ENCODE results near the gene PQBP1.
A peak's percentile ranks its signal among the peaks of the same experiment; 100 is the strongest.
"Not testable (repeated sequence)": the region's sequence is repeated elsewhere in the genome, so short reads cannot be mapped to it uniquely, and the experiment has no call there.

The PQBP1 gene, protein sequence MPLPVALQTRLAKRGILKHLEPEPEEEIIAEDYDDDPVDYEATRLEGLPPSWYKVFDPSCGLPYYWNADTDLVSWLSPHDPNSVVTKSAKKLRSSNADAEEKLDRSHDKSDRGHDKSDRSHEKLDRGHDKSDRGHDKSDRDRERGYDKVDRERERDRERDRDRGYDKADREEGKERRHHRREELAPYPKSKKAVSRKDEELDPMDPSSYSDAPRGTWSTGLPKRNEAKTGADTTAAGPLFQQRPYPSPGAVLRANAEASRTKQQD

DNA sequence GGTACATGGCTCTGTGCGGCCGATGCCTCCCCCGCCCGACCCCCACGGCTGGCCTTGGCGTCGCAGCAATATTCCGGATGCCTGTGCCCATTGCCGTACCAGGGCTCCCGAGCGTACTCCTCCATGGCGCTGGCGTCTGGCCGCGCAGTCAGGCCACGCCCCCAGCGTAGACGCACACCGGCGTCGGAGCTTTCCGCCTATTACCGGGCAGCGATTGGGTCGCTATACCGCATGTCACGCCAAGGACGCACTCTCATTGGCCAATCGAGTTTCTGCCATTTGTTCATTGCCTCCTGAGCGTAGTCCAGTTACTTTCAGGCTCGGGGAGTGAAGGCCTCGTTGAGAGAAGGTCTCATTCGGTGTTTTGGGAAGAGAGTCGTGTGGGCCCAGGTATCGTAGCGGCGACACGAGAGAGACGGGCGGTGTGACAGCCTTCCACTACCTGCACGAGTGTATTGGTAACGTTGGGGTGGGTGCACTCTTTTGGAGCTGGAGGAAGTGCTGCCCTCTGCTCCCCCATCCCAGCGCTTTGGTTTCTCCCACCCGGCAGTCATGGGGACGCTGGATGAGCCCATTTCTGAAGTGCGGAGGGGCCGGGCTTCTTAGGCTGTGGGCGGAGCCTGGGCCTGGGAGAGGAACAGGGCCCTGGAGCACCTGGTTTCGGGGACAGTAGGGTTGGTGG is at the start of gene PQBP1, which contains the start of gene TIMM17B:
TSS of gene PQBP1 (plus strand) at position 306 of the 682 bp plus-strand sequence. CDS start 580 bp downstream, outside the sequence.
TSS of gene TIMM17B (minus strand) at position 144 of the 682 bp plus-strand sequence. CDS start at position 125, 19 bp downstream.
- peak; percentile 62 to 72 (median 67) for DNase-seq (ENCODE audit: low read depth in 3 of 3, low spot score in 1 of 3)

DNA sequence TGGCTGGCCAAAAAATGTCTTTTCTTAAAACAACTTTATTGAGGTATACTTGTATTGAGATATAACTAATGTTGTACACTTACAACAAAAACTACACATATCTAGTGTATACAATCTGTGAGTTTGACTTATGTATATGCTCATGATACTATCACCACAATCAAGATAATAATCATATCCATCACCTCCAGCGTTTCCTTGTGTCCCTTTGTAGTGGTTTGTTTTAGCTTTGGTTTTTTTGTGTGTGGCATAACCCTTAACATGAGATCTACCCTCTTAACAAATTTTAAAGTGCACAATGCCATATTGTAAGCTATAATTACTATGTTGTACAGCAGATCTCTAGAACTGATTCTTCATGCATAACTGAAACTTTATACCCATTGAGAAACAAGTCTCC is 48.9 kb upstream of the PQBP1 start:
- DNase-seq (ENCODE audit: low read depth in 3 of 3, low spot score in 1 of 3), result no peak

DNA sequence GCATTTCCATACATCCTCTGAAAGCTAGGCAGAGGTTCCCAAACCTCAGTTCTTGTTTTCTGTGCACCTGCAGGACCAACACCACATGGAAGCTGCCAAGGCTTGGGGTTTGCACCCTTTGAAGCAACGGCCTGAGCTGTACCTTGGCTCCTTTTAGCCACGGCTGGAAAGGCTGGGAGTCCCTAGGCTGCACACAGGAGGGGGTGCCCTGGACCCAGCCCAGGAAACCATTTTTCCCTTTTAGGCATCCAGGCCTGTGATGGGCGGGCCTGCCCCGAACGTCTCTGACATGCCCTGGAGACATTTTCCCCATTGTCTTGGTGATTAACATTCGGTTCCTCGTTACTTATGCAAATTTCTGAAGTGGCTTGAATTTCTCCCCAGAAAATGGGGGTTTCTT is 44.9 kb upstream of the PQBP1 start:
- DNase-seq (ENCODE audit: low read depth in 3 of 3, low spot score in 1 of 3), result no peak

DNA sequence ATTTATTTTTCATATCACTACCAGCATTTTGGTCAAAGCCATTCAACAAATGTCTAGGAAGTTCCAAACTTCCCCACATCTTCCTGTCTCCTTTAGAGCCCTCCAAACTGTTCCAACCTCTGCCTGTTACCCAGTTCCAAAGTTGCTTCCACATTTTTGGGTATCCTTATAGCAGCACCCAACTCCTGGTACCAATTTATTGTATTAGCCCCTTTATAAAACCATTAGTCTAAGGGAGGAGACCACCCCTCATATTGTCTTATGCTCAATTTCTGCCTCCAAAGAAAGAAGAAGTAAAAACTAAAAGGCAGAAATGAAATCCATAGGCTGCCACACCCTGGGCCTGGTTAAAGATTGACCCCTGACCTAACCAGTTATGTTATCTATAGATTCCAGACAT is 44.2 kb upstream of the PQBP1 start:
- DNase-seq (ENCODE audit: low read depth in 3 of 3, low spot score in 1 of 3), result not testable (repeated sequence)

DNA sequence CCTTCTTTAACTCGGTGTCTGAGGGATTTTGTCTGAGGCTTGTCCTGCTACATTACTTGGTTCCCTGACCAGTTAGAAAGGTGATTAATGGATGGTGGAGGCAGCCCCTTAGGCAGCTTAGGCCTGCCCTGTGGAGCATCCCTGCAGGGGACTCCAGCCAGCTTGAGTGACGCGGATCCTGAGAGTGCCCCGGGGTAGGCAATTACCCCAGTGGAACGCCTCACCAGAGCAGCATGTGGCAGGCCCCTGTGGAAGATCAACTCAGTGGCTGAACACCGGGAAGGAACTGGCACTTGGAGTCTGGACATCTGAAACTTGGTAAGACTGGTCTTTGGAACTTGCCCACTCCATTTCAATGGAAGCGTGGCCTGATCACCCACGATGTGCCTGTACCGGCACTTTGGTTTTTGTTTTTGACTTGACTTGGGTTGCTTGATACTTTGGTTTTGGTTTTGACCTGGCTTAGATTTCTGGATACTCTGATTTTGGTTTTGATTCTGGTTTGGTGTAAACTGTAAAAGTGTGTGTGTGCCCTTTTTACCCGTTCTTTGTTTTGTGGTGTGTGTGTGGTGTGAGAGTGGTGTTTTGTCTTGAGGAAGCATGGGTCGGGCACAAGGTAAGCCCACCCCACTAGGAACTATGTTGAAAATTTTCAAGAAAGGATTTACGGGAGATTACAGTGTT is 43.5 kb upstream of the PQBP1 start:
- not testable (repeated sequence) for DNase-seq (ENCODE audit: low read depth in 3 of 3, low spot score in 1 of 3)

DNA sequence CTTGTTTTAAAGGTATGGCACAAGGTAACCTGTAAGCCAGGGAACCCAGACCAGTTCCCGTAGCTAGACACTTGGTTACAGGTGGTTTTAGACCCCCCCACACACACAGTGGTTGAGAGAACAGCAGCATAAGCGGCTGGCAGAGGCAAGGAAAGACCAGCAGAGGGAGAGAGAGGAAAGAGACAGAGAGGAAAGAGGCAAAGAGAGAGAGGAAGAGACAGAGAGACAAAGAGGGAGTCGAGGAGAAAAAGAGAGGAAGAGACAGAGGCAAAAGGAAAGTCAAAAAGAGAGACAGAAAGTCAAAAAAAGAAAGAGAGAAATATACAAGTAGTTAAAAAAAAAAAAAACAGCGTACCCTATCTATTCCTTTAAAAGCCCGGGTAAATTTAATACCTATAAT is 42.8 kb upstream of the PQBP1 start:
- no peak for DNase-seq (ENCODE audit: low read depth in 3 of 3, low spot score in 1 of 3)

DNA sequence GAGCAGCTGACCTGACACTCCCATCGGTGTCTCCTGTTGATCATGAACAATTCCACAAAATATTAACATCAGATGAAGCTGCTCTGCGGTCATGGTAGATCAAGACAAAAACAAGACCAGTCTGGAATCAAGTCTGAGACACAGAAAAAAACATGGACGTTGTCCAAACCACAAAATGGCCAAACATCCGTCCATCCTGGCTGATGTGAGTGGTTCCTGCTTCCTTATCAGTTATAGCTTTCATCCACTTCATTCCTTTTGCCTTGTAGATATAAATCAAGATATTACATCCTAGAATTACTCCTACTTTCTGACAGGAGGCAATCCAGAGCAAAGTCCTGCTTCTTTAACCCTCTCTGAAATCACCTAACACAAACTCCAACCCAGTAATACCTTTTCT is 33.5 kb upstream of the PQBP1 start:
- no peak for DNase-seq (ENCODE audit: low read depth in 3 of 3, low spot score in 1 of 3)

DNA sequence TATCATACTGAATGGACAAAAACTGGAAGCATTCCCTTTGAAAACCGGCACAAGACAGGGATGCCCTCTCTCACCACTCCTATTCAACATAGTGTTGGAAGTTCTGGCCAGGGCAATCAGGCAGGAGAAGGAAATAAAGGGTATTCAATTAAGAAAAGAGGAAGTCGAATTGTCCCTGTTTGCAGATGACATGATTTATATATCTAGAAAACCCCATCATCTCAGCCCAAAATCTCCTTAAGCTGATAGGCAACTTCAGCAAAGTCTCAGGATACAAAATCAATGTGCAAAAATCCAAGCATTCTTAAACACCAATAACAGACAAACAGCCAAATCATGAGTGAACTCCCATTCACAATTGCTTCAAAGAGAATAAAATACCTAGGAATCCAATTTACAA is 25.7 kb upstream of the PQBP1 start:
- DNase-seq (ENCODE audit: low read depth in 3 of 3, low spot score in 1 of 3), result not testable (repeated sequence)

DNA sequence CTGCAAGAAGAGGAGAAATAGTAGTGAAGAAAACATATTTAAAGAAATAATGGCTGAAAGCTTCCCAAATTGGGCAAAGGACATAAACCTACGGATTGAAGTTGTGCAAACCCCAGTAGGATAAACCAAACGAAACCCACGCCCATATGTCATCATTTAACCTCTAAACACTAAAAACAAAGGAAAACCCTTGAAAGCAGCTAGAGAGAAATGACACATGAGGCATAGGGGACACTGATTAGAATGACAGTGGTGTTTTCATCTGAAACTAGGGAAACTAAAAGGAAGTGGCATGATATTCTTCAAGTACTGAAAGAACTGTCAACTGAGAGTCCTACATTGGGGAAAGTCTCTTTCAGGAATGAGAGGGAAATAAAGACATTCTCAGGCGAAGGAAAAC is 20.8 kb upstream of the PQBP1 start:
- not testable (repeated sequence) for DNase-seq (ENCODE audit: low read depth in 3 of 3, low spot score in 1 of 3)

DNA sequence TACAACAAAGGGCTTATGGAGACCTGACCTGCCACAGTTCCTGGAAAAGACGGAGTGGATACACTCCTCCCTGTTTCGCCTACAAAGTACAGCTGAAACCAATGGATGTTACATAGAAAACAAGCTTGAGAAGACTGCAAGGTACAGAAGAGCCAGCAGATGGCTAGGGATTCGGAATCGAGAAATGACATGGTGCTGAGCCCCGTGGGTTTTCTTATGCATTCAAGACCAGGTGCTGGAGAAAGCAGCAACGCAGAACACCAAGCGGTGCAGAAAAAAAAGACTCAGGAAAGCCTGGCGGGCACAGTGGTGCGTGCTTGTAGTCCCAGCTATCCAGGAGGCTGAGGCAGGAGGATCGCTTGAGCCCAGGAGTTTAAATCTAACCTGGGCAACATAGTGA is 14.0 kb upstream of the PQBP1 start:
- no peak for DNase-seq (ENCODE audit: low read depth in 3 of 3, low spot score in 1 of 3)

DNA sequence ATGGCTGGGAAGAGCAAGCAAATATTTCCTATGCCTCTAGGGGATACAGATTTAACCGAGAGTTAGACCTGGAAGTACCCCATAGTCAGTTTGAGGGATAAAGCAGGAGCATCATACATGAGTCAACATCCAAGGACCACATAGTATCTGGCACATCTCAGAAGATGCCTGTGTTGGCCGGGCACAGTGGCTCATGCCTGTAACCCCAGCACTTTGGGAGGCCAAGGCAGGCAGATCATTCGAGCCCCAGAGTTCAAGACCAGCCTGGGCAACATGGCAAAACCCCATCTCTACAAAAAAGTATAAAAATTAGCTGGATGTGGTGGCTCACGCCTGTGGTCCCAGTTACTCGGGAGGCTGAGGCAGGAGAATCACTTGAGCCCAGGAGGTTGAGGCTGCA is 11.1 kb upstream of the PQBP1 start:
- not testable (repeated sequence) for DNase-seq (ENCODE audit: low read depth in 3 of 3, low spot score in 1 of 3)

DNA sequence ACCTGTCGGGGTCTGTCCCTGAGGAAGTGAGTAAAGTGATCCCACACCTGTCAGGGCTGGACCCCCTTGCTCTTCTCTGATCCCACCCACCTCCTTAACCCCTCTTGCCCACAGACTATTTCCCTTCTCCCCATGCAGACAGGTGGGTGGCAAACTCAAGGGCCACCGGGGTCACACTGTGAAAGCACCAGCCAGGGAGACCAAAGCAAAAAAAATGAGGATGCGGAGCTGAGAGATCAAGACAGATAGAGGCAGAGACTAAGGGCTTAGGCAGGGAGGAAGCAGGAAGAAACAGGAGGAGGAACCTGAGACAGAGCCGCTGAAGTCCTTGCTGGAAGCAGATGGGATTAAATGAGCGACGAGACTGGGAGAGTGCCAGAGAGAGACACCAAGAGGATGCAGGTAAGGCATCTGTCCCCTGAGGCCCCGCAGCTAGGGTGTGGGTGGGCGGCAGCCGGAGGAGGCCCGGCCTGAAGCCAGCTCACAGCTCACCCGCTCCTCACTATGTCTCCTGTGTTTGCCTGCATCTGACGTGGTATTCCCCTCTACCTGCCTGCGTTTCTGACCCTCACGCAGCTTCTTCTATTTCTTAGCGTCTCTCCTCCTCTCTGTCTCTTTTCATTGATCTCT is 7.3 kb upstream of the PQBP1 start:
- DNase-seq (ENCODE audit: low read depth in 3 of 3, low spot score in 1 of 3), result no peak

DNA sequence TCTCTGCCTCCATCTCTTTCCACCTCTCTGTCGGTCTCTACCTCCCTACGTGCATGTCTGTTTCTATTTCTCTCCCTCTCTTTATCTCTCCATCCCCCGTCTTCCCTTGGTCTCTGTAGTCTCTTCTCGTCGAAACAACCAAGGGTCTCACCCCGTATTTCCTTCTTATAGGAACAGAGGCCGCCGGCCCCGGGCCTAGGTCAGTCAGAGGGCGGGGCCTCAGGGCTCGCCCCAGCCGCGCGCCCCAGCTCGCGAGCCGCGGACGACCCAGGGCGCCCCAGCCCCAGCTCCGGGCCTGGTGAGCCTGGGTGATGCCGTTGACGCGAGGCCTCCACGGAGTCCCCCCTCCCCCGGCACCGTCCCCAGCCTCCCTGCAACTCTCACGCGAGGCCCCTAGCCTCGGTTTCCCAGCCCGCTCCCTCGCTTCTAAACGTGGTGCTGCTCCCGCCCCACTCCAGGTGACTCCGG is 6.8 kb upstream of the PQBP1 start:
- no peak for DNase-seq (ENCODE audit: low read depth in 3 of 3, low spot score in 1 of 3)

DNA sequence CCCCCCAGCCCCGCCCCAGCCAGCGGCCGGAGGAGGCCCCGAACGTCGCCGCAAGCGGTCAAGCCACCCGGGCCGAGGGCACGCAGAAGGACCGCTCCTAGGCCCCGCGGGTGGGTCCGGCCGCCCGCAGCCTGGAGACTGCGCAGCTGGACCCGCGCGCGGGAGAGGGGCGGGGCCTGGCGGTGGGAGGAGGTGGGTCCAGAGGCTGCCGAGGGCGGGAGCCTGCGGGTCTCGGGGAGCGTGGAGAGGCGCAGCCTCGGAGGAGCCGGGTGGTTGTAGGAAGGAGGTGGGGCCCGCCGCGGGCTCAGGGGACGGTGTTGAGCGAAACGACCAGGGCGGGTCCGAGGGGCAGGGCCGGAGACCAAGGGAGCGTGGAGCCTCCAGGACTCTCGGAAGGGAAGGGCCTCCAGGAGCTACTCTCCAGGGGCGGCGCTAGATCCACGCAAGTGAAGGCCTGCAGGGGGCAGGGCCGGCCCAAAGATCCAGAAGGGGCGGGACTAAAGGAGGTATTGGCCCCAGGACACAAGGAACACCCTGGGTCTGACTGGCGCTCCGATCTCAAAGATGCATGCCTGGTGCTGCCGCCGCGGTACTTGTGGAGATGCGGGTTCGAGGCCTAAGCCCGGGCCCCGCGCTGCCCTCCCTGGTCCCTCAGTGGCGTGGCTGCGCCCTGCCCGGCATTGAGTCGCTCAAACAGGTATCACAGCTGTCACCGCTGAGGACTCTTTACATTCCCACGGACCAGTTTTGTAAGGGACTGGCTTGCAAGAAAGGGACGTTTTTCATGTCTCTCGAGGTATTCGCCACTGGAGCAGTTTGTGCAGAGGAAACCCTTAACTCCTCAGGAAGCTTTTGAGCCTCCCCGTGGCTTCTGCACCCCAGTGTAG is 6.1 kb upstream of the PQBP1 start:
- peak in 2 of 3 donors; percentile 36 to 51 for DNase-seq (ENCODE audit: low read depth in 3 of 3, low spot score in 1 of 3)

DNA sequence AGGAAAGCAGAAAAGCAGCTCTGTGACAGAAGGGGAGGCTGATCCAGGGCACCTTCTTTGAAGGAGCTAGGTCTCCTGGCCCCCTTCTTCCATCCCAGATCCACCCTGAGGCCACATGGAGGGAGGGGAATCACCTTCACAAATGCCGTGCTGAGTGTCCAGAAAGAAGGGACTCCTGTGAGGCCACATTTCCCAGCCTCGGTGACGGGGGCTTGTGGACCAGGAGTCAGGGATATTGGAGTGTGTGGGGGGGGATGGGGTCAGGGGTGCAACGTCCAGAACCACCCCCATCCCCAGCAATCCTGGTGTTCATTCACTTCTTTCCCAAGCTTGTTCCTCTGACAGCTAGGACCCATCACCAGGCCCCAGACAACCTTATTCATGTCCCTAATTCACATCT is 4.8 kb upstream of the PQBP1 start:
- DNase-seq (ENCODE audit: low read depth in 3 of 3, low spot score in 1 of 3), result no peak

DNA sequence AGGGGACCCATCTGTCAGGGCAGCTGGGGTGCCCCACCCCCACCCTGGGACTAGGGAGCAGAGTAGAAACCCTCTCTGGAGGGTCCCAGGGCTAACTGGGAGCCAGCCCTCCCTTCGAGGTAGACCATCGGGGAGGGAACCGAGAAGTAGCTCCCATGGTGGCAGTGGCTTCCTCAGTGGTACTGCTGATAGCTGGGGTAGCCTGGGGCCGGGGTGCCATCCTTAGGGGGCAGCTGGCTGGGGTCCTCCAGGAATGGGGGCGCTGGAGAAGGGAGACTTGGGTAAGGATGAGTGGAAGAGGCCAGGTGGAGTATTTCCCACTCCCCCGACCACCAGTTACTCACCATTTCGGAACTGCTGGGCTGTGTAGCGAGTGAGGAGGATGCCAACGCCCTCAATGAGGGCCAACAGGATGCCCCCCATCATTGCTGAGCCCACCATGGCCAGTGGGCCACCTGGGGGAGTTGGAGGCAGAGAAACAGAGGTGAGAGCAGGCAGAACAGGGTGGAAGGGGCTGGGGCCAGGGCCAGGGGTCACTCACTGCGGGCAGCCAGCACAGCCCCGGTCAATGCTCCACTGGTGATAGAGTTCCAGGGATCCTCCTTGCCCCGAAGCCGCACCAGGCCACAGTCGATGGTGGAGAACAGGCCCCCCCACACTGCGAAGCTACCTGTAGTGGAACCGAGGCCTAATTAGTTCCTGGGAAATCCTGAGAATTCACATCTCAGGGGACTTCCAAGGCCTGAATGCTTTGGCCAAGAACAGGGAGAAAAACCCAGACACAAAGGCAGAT is 4.0 kb upstream of the PQBP1 start:
- DNase-seq (ENCODE audit: low read depth in 3 of 3, low spot score in 1 of 3), result no peak

DNA sequence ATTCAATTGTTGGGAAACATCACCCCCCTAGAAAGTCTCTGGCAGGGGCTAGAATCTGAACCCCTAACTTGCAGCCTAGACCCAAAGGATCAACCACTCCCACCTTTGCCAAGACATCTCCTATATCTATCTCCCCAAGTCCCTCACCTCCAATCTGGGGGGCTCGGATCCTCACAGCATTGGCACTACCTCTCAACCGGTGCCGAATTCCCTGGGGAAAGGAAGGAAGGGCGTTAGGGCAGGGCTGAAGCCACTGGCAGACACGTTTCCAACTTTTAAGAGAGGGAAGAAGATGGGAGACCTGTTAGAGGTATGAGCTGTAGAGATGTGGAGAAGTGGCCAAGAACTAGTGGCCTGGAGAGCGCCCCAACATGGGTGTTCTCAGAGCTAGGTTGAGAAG is 2.8 kb upstream of the PQBP1 start:
- no peak for DNase-seq (ENCODE audit: low read depth in 3 of 3, low spot score in 1 of 3)

DNA sequence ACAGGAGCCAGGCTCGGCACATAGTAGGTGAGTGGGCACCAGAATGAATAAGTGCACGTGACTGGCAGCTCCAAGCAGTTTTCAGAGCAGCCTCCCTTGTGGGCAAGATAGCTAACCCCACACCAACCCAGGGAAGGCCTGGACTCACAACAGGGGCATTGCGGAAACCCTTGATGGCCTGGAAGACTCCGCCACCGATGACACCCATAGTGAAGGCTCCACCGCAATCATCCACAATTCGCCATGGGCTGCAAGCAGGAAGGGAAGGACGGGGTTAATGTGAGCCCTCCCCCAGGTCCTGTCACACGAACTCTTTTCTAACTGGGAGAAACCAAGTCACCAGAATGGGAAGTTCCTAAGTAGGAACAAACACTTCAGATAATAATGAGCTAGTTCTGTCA is 1.1 kb upstream of the PQBP1 start:
- DNase-seq (ENCODE audit: low read depth in 3 of 3, low spot score in 1 of 3), result no peak

DNA sequence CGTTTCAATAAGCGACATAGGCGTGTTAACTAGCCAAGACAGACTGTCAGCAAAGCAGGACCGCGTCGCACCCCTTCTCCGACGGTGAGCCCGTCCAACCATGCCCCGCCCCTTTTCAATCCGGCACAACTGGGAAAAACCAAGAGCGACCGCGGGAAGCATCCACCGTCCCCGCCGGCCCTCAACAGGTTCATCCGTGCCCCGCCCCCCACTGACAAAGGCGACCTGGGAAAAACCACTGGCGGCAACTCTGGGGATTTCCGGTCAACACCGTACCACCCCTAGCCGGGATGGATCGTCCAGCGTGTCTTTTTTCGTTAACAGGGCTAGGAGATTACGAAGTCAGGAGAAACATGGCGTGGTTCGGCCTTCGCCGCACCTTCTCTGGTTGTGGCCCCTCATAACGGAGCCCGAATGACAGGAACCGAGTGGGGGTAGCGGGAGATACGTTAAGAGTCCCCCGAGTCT is 539 bp upstream of the PQBP1 start:
- no peak for DNase-seq (ENCODE audit: low read depth in 3 of 3, low spot score in 1 of 3)

DNA sequence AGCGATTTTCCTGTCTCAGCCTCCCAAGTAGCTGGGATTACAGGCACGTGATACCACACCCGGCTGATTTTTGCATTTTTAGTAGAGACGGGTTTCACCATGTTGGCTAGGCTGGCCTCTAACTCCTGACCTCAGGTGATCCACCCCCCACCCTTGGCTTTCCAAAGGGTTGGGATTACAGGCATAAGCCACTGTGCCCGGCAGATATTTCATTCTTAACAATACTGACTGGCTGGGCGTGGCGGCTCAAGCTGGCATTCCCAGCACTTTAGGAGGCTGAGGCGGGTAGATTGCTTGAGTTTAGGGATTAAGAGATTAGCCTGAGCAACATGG is 1.3 kb downstream of the PQBP1 start:
- DNase-seq (ENCODE audit: low read depth in 3 of 3, low spot score in 1 of 3), result no peak

All from stimulated activated CD4-positive, alpha-beta T cell treated with anti-CD3 and anti-CD28 coated beads, TNF-alpha, amount 100 ng/mL, for 1 hour (primary cell).